ENCODE measurements around the gene BBS12. TPM values are rescaled to one million over a fixed set of nuclear protein-coding genes. Genes with fewer than 3 reads are reported as not detected.

BBS12 gene
- total and polyA plus RNA-seq, 2 donors (not counting 1 experiment from before 2014, with no cell fraction given): 3.6 to 8.4 TPM

DNA sequence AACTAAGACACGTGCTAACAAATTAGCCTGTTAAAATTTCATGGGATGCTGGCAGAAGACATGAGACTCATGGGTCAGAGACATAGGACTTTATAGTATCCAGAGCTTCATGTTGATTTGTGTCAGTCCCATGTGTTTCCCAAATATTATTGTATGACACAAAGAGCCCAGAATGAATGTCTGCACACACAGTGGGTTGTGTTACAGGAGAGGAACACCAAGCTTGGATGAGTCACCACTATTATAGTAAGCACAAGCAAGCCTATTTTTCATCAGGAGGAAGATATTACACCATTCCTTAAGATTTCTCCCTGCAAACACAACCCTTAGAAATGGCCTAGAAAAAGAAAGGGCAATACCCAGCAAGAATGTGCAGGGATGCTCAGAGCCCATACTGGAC is 15.4 kb downstream of the BBS12 start:
- H2AFZ ChIP-seq (ENCODE audit: low read length): no peak overlapping the region
- peak; percentile 72 to 85 for DNase-seq (ENCODE audit: low read depth in 2 of 2)

DNA sequence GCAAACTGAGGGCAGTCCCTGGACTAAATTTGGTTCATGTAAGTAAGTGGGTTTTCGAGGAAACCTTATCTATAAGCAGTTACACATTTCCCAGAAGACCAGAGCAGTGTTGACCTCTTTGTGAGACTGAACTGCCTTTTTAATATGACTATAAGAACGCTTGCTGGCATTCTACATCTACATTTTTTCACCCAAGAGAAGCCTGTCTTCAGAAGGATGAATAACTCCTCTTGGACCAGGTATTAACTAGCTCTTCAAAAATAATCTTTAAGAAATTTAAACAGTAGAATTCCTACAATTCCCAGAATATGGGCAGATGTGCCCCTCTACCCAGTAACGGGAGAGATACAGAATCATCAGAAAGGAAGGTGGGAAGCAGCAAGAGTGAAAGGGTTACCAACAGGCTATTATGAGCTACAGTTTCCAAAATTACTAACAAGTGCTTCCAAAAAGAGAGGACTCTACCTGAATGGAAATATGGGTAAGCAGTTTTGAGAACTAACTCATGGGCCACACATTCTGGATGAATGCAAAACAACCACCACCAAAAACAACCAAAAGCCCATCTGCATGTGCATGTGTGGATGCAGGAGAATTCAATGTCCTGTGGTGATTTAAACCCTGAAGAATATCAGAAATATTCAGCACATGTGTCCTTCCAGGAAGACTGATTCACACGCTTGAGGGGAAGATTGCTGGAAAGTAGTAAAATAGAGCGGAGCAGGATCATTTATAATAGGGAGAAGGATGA is 17.4 kb downstream of the BBS12 start:
- Histone ChIP-seq H3K9ac (ENCODE audit: insufficient read depth, low read length) (no peak overlapping the region), H3K36me3 (ENCODE audit: control insufficient read depth, insufficient read depth, low read length) (no peaks in the 10 kb centered on the region), H3K4me3 (replicated peaks in 1 of 4; ENCODE audit: control extremely low read depth in 1 of 4, insufficient read depth in 1 of 4, low read depth in 3 of 4, low read length in 4 of 4) (no peak overlapping the region), H3K27ac (ENCODE audit: insufficient read depth, low read length) (no peak overlapping the region), H2AFZ (ENCODE audit: low read length) (no peak overlapping the region), H3K27me3 (ENCODE audit: control insufficient read depth, insufficient read depth, low read length) (no peaks in the 10 kb centered on the region), H4K20me1 (ENCODE audit: control insufficient read depth, extremely low read depth, insufficient read depth, low read length) (no peaks in the 10 kb centered on the region), H3K9me3 (ENCODE audit: control insufficient read depth, insufficient read depth, low read depth, low read length) (no peaks in the 10 kb centered on the region), H3K4me1 (ENCODE audit: control insufficient read depth, extremely low read depth, insufficient read depth, low read length) (peaks cover 2% of the 10 kb centered on the region), H3K79me2 (ENCODE audit: control insufficient read depth, insufficient read depth, low read length) (no peaks in the 10 kb centered on the region), H3K4me2 (ENCODE audit: extremely low read depth, insufficient read depth, low read length) (no peak overlapping the region)
- DNase-seq (ENCODE audit: low read depth in 2 of 2): no peak
- no peak for TF ChIP-seq EZH2 (IDR thresholded peaks at IDR 0.05; ENCODE audit: low read length, missing control alignments)
- TF ChIP-seq, protein P1, sequence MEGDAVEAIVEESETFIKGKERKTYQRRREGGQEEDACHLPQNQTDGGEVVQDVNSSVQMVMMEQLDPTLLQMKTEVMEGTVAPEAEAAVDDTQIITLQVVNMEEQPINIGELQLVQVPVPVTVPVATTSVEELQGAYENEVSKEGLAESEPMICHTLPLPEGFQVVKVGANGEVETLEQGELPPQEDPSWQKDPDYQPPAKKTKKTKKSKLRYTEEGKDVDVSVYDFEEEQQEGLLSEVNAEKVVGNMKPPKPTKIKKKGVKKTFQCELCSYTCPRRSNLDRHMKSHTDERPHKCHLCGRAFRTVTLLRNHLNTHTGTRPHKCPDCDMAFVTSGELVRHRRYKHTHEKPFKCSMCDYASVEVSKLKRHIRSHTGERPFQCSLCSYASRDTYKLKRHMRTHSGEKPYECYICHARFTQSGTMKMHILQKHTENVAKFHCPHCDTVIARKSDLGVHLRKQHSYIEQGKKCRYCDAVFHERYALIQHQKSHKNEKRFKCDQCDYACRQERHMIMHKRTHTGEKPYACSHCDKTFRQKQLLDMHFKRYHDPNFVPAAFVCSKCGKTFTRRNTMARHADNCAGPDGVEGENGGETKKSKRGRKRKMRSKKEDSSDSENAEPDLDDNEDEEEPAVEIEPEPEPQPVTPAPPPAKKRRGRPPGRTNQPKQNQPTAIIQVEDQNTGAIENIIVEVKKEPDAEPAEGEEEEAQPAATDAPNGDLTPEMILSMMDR (conservative IDR thresholded peaks at IDR 0.05 in 1 of 2, IDR thresholded peaks at IDR 0.05 in 1 of 2; ENCODE audit: low read depth in 1 of 2, low read length in 2 of 2): no peak

More for the DNA sequence above, 15.4 kb downstream of the BBS12 start:
- H3K36me3 ChIP-seq (ENCODE audit: control insufficient read depth, insufficient read depth, low read length): no peaks in the 10 kb centered on the region
- H3K27me3 ChIP-seq (ENCODE audit: control insufficient read depth, insufficient read depth, low read length): no peaks in the 10 kb centered on the region
- TF ChIP-seq, protein P1 (conservative IDR thresholded peaks at IDR 0.05 in 1 of 2, IDR thresholded peaks at IDR 0.05 in 1 of 2; ENCODE audit: low read depth in 1 of 2, low read length in 2 of 2): no peak
- TF ChIP-seq EZH2 (IDR thresholded peaks at IDR 0.05; ENCODE audit: low read length, missing control alignments): no peak
- H3K4me3 ChIP-seq (replicated peaks in 1 of 4; ENCODE audit: control extremely low read depth in 1 of 4, insufficient read depth in 1 of 4, low read depth in 3 of 4, low read length in 4 of 4): no peak overlapping the region
- H3K4me2 ChIP-seq (ENCODE audit: extremely low read depth, insufficient read depth, low read length): no peak overlapping the region
- no peak overlapping the region for H3K27ac ChIP-seq (ENCODE audit: insufficient read depth, low read length)
- H3K4me1 ChIP-seq (ENCODE audit: control insufficient read depth, extremely low read depth, insufficient read depth, low read length): peaks cover 2% of the 10 kb centered on the region
- H4K20me1 ChIP-seq (ENCODE audit: control insufficient read depth, extremely low read depth, insufficient read depth, low read length): no peaks in the 10 kb centered on the region
- H3K9me3 ChIP-seq (ENCODE audit: control insufficient read depth, insufficient read depth, low read depth, low read length): no peaks in the 10 kb centered on the region
- no peaks in the 10 kb centered on the region for H3K79me2 ChIP-seq (ENCODE audit: control insufficient read depth, insufficient read depth, low read length)
- no peak overlapping the region for H3K9ac ChIP-seq (ENCODE audit: insufficient read depth, low read length)

DNA sequence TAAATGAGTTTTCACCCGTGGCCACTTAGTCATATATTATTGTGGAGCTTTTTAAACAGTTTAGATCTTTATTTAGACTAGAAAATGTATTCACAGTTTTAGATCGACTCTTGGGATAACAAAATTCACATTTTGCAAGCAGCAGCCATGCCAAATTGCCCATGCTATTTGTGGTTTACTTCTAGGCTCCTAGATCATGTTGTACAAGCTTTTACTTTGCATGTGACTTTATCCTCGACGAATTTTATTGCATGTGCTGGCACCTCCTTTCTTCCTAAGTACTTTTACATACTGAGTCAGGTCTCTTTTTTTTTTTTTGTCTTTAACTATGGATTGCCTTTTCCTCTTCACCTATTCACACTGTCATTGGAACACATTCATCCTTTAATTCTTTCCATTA is 23.2 kb downstream of the BBS12 start:
- H2AFZ ChIP-seq (ENCODE audit: low read length): peak overlapping the region; percentile 52
- H3K9ac ChIP-seq (ENCODE audit: insufficient read depth, low read length): no peak overlapping the region
- no peak overlapping the region for H3K4me2 ChIP-seq (ENCODE audit: extremely low read depth, insufficient read depth, low read length)

More for the DNA sequence above, 23.2 kb downstream of the BBS12 start:
- Histone ChIP-seq H3K4me3 (replicated peaks in 1 of 4; ENCODE audit: control extremely low read depth in 1 of 4, insufficient read depth in 1 of 4, low read depth in 3 of 4, low read length in 4 of 4) (no peak overlapping the region), H4K20me1 (ENCODE audit: control insufficient read depth, extremely low read depth, insufficient read depth, low read length) (no peaks in the 10 kb centered on the region), H3K27me3 (ENCODE audit: control insufficient read depth, insufficient read depth, low read length) (no peaks in the 10 kb centered on the region), H3K4me1 (ENCODE audit: control insufficient read depth, extremely low read depth, insufficient read depth, low read length) (no peaks in the 10 kb centered on the region), H3K36me3 (ENCODE audit: control insufficient read depth, insufficient read depth, low read length) (no peaks in the 10 kb centered on the region), H3K27ac (ENCODE audit: insufficient read depth, low read length) (no peak overlapping the region), H3K79me2 (ENCODE audit: control insufficient read depth, insufficient read depth, low read length) (no peaks in the 10 kb centered on the region), H3K9me3 (ENCODE audit: control insufficient read depth, insufficient read depth, low read depth, low read length) (no peaks in the 10 kb centered on the region)
- DNase-seq (ENCODE audit: low read depth in 2 of 2): no peak
- TF ChIP-seq EZH2 (IDR thresholded peaks at IDR 0.05; ENCODE audit: low read length, missing control alignments): no peak
- TF ChIP-seq, protein P1 (conservative IDR thresholded peaks at IDR 0.05 in 1 of 2, IDR thresholded peaks at IDR 0.05 in 1 of 2; ENCODE audit: low read depth in 1 of 2, low read length in 2 of 2): no peak

Measured in fibroblast of lung (primary cell).